ENCODE data around the gene NPC1L1. TPM values are rescaled to one million over a fixed set of nuclear protein-coding genes. Genes with fewer than 3 reads are reported as not detected.

The NPC1L1 gene
- total and polyA plus RNA-seq, 7 donors, result 0.09 to 0.83 (median 0.36) TPM; not detected in 2

DNA sequence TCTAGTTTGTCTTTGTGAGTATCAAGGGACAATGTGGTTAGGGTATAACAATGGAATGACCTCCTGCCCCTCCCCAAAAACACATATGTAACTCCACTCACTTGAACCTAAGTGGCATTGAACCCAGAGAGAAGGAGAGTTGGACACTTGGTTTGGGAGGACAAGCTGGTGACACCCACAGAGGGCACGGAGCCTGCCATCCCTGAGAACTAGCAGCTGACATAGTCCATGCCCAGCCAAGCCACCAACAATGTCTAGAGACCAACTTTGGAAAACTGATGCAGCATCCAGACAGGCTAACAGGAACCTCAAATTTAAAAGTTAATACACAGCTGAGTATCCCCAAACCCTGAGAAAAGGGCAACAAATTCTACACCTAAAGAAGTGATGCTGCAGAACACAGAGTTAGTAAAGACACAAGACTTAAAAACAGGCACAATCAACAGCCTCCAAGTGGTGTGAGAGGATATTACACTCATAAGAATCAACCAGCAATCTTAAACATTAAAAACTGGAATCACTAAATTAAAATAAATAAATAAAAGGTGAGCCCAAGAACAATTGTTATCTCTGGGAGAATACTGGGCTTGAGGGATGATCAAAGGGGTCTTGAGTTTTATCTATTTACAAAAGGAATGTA, 77.8 kb downstream of the NPC1L1 start:
- peaks cover 0 to 18% (median 0%) of the 10 kb centered on the region in 4 donors for H3K4me1 ChIP-seq
- intact Hi-C loops (cut with DNase I), result no loop called here
- 91 to 97% methylated on average over 1 of the region's 1 CpG for WGBS, 2 donors

More for the DNA sequence above, 77.8 kb downstream of the NPC1L1 start:
- Histone ChIP-seq H3K27ac (no peak overlapping the region), H3K4me3 (no peak overlapping the region), H3K36me3 (peaks cover 0 to 28% (median 0%) of the 10 kb centered on the region in 4 donors), H3K9me3 (no peaks in the 10 kb centered on the region), H3K27me3 (no peaks in the 10 kb centered on the region)
- TF ChIP-seq POLR2AphosphoS5 (IDR thresholded peaks at IDR 0.05) (no peak), EP300 (IDR thresholded peaks at IDR 0.05) (no peak), POLR2A (IDR thresholded peaks at IDR 0.05) (no peak)
- TF ChIP-seq, protein P1, sequence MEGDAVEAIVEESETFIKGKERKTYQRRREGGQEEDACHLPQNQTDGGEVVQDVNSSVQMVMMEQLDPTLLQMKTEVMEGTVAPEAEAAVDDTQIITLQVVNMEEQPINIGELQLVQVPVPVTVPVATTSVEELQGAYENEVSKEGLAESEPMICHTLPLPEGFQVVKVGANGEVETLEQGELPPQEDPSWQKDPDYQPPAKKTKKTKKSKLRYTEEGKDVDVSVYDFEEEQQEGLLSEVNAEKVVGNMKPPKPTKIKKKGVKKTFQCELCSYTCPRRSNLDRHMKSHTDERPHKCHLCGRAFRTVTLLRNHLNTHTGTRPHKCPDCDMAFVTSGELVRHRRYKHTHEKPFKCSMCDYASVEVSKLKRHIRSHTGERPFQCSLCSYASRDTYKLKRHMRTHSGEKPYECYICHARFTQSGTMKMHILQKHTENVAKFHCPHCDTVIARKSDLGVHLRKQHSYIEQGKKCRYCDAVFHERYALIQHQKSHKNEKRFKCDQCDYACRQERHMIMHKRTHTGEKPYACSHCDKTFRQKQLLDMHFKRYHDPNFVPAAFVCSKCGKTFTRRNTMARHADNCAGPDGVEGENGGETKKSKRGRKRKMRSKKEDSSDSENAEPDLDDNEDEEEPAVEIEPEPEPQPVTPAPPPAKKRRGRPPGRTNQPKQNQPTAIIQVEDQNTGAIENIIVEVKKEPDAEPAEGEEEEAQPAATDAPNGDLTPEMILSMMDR (IDR thresholded peaks at IDR 0.05), result no peak
- no peak for DNase-seq

Small RNAs within 50 kb of the gene (small RNA-seq; reads per million reads assigned to genes)
- gene RNU6-1097P, result 0 reads per million in 3 donors

Other genes with a start within 250 kb of the NPC1L1 start
- gene CAMK2B, start 215.7 kb downstream of the NPC1L1 start, total RNA-seq, result 1 to 10 TPM in 3 of 4 donors, under 1 TPM in 1; 0.83 to 3.2 (median 1.9) TPM
- 1 to 10 TPM in 1 of 3 donors, under 1 TPM in 1, not detected in 1; 0.23 to 1.2 TPM for gene CAMK2B, start 215.7 kb downstream of the NPC1L1 start, polyA plus RNA-seq
- 10 to 100 TPM; 23.5 to 50.5 (median 47.1) TPM for gene NUDCD3, start 50.7 kb downstream of the NPC1L1 start, total RNA-seq
- 10 to 100 TPM; 14.3 to 37.2 (median 15.6) TPM for gene NUDCD3, start 50.7 kb downstream of the NPC1L1 start, polyA plus RNA-seq
- gene DDX56, start 32.6 kb upstream of the NPC1L1 start, total RNA-seq, result 10 to 100 TPM; 27.8 to 56.1 (median 44.2) TPM
- gene DDX56, start 32.6 kb upstream of the NPC1L1 start, polyA plus RNA-seq, result 10 to 100 TPM; 14.6 to 60.5 (median 19.2) TPM
- 100 to 1,000 TPM; 114 to 209 (median 154) TPM for gene TMED4, start 40.9 kb upstream of the NPC1L1 start, total RNA-seq
- gene TMED4, start 40.9 kb upstream of the NPC1L1 start, polyA plus RNA-seq, result 10 to 100 TPM; 18.6 to 49.8 (median 20.8) TPM
- gene OGDH, start 65.3 kb upstream of the NPC1L1 start, total RNA-seq, result 100 to 1,000 TPM in 2 of 4 donors, 10 to 100 TPM in 2; 65.5 to 102 (median 98.3) TPM
- gene OGDH, start 65.3 kb upstream of the NPC1L1 start, polyA plus RNA-seq, result 10 to 100 TPM; 39.0 to 74.4 (median 68.0) TPM
- 10 to 100 TPM; 11.1 to 44.6 (median 12.5) TPM for gene ZMIZ2, start 207.5 kb upstream of the NPC1L1 start, total RNA-seq
- gene ZMIZ2, start 207.5 kb upstream of the NPC1L1 start, polyA plus RNA-seq, result 10 to 100 TPM in 1 of 3 donors, 1 to 10 TPM in 2; 8.4 to 64.7 (median 8.6) TPM